Fibroblast of skin of right quadriceps (primary cell): ENCODE measurements around the gene GABARAPL1.

Experiments used
- DNase-seq: peaks from one replicate; pipeline ENCODE4 v3.0.0-alpha.2; 2013

The GABARAPL1 gene

DNA sequence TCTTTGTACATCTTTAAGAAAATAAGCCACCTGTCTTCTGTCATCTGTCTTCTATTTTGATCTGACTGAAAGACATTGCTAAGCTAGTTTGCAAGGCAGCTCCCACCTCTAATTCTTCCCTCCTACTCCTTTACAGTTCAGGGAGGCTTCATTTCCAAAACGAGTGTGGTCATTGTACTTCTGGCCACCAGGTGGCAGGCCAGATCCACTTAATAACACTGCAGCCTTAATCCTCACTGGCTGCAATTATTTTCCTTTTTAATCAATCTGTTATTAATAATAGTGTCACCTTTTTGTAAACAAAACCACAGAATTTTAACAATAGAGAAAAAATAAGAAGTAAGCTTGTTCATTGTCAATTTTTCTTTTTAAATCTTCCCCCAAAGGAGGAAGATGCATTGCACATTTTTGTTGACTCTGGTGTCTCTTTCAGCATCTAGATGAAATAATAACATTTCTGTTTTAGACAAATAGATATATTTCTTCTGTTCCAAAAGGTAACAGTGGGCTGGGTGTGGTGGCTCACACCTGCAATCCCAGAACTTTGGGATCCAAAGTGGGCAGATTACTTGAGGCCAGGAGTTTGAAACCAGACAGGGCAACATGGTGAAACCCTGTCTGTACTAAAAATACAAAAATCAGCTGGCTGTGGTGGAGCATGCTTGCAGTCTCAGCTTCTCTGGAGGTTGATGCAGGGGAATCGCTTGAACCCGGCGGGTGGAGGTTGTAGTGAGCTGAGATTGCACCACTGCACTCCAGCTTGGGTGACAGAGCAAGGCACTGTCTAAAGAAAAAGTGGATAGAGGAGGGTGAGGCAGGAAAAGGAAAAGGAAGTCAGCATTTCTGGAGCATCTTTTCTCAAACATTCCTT lies 23.3 kb downstream of the GABARAPL1 start:
- DNase-seq = peak; percentile 16

- no peak for DNase-seq
Observed at GRCh38 chr12:10236720-10237119, 24.0 kb downstream of the GABARAPL1 start.

- no peak for DNase-seq
Observed at GRCh38 chr12:10238526-10238925, 25.8 kb downstream of the GABARAPL1 start.

GRCh38 chr12:10241290-10241689 lies 28.6 kb downstream of the GABARAPL1 start:
- no peak for DNase-seq

DNA sequence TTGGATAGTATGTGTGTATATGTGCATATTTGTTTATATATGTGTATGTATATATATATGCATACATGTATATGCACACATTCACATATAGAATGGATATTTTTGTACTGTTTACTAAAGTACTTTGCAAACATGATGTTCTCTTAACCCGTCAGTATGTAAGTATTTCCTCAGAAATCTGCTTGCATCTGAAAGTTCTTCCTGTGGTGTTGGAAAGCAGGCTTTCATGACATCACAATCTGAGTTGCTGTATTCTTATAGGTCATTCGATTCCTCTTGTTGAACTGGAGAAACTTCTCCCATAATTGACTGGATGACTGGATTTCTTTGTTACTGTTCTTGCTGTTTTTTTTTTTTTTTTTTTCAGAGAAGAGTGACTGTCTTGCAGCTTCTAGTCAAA lies 29.1 kb downstream of the GABARAPL1 start:
- DNase-seq = no peak

DNA sequence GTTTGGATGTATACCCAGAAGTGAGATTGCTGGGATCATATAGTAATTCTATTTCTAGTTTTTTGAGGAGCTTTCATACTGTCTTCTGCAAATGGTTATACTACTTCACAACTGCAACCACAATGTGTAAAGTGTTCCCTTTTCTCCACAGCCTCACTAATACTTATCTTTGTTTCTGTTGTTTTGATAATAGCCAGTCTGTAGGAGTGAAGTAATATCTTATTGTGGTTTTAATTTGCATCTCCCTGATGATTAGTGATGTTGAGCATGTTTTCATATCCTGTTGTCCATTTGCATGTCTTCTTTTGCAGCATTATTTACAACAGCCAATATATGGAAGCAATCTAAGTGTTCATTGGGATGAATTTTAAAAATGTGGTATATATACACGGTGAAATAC lies 29.9 kb downstream of the GABARAPL1 start:
- DNase-seq = no peak

DNA sequence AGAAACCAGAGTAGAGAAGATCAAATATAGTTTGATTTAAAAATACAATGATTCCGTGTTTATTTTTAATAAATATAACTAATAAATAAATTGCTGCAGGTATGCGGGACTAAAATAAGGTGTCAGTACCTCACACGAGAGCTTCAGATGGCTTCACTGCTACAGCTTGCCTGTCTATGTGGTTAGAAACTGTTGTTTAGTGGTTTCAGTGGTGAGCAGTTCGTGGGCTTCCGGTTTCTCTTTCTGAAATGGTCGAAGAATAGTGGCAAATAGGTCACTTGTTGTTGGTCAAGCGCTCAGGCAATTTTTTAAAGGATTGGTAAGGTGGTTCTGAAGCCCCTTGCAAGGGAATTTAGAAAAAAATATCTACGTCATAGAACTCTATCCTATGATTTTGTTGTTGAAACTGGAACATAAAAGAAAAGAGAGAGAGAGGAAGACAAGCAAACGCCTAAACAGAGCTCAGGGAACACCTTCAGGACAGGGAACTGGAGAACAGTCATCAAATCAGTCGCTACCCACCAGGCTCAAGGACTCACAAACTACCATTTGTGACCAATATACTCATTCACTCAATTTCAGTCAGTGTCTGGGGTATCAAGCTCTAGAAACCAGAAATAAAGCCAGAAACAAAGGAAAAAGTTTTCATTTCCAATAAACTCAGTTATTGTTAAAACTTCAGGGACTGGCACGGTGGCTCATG lies 31.3 kb downstream of the GABARAPL1 start:
- DNase-seq = no peak

GRCh38 chr12:10247436-10248058 lies 34.9 kb downstream of the GABARAPL1 start:
- DNase-seq = no peak

- no peak for DNase-seq
Observed at GRCh38 chr12:10249690-10250455, 37.2 kb downstream of the GABARAPL1 start.

GRCh38 chr12:10251669-10252068 lies 39.0 kb downstream of the GABARAPL1 start:
- no peak for DNase-seq

DNA sequence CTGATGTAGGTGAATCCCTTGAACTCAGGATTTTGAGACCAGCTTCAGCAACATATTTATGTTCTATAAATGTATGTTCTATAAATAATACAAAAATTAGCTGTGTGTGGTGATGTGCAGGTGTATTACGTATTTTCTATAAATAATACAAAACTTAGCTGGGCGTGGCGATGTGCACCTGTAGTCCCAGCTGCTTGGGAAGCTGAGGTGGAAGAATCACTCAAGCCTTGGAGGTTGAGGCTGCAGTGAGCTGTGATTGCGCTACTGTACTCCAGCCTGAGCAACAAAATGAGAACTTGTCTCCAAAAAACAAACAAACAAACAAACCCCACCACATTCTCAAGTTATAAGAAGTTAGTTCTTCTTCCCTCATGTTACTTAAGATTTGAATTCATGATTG lies 39.5 kb downstream of the GABARAPL1 start:
- DNase-seq = no peak

DNA sequence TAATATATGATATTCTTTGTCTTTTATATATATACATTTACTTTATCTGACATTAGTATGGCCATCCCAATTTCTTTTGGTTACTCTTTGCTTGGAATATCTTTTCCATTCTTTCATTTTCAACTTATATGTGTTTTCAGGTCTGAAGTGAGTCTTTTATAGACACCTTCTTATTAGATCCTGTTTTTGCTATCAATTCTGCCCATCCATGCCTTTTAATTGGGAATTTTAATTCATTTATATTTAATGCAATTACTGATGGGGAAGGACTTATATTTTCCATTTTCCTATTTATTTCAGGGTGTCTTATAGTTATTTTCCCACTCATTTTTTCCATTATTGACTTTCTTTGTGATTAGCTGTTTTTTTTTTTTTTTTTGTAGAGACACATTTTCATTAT lies 43.4 kb downstream of the GABARAPL1 start:
- DNase-seq = no peak

DNA sequence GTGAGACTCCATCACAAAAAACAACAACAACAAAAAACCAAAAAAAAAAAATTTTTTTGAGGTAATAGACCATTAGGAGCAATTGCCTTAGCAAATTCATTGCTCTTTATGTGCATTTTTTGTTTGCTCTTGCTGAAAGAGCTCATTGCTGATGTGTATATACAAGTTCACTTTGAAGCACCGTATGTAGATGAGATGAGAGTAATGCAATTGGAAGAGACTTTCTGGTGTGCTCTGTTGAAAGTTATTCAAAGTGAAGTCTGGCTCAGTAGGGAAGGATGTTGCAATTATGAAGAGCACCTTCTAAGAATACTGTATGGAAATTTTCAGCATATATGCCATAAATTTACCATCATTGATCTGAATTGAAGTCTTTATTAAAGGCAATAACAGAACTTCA lies 48.2 kb downstream of the GABARAPL1 start:
- no peak for DNase-seq

DNA sequence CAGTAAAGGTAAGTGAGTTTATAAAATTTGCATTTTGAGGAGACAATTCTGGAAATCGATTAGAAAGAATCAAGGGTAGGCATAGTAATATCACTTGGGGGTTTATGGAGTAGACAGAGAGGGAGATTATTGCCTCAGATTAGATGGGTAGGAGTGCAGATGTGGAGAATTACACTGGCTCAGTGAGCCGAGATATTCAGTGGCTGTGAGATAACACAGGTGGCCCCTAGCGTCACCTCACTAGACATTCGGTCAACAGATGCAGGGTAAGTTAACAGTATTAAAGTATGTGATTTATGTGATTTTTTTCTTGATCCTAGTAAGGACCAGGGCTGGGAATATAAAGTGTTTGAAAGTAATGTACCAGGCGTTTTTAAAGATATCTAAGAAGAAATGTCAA lies 55.4 kb downstream of the GABARAPL1 start:
- no peak for DNase-seq

- DNase-seq = no peak
Observed at GRCh38 chr12:10272467-10272866, 59.8 kb downstream of the GABARAPL1 start.
